ENCODE results near the gene PERCC1. TPM values are rescaled to one million over a fixed set of nuclear protein-coding genes. Genes with fewer than 3 reads are reported as not detected.

The PERCC1 gene
- total RNA-seq, result not detected in 2 replicates

DNA sequence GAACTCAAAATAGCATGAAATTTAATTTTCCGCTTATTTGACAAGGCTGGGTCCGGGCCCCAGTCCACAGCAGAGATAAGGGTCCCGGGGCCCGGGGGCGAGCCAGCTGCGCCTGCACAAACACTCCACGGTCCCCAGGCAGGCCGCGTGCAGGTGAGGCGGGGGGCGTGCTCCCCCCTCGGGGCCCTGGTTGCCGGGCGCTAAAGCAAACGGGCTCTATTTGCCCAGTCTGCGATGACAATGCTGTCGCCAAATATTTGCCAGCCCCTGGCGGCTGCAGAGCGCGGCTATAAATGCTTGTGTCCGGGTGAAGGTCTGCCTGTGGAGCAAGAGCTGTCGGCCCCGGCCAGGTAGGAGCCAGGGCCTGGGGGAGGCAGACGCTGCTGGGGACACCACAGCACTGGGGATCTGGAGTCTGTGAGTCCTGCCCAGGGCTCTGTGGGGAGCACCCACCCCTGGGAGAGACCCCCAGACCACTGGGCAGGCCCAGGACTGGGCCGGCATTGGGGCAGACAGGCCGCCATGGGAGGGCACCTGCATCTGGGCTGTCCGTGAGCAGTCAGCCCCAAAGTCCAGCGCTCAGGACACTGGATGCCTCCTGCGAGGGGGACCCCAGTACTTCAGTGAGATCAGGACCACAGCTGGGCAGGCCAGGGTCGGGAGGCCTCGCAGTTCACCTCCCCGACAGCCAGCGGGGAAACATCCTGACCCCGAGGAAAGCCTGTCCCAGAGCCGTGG lies at the start of gene PERCC1:
Gene PERCC1 (plus strand): TSS at position 320 of the 738 bp plus-strand sequence. CDS start 1,516 bp downstream, outside the sequence.
- Mint-ChIP-seq H3K36me3 (ENCODE audit: low read depth) (no peaks in the 10 kb centered on the region), H3K27ac (no peak within 1 kb of the TSS), H3K9me3 (no peaks in the 10 kb centered on the region), H3K4me3 (no peak within 1 kb of the TSS), H3K4me1 (no peaks in the 10 kb centered on the region), H3K27me3 (no peaks in the 10 kb centered on the region)
- no peak for DNase-seq
- intact Hi-C loops (cut with micrococcal nuclease), result no loop called here

DNA sequence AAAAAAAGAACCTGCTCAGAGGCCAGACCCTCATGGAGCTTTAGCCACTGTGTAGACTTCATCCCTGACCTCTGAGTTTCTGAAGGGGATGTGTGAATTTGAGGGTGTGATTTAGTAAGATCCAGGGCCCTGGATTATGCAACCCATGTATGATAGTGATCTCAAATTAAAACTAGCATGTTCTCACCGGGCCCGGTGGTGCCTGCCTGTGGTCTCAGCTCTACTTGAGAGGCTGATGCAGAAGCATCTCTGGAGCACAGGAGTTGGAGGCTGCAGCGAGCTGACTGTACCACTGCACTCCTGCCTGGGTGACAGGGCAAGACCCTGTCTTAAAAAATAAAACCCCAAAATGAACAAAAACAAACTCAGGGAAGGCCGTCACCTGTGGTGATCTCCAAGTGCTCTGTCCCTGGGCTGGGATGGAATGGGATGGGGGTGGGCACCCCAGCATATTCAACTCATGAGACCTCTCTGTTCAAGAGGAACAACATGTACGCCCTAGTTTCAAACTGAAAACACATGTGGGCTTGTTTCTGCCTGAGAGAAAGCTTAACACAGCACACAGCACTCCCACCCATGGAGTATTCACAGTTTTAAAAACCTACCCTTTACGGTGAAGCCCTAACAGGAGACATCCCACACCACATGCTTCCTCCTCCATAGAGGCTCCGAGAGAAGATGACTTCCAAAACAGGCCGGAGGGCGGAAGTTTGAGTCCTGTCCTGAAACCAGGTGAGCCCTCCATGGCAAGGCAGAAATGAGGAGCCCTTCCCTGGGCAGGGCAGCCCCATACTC lies 49.1 kb upstream of the PERCC1 start:
- peaks cover 13% of the 10 kb centered on the region for H3K4me1 Mint-ChIP-seq
- no peak for DNase-seq
- no peaks in the 10 kb centered on the region for H3K9me3 Mint-ChIP-seq
- no peak overlapping the region for H3K4me3 Mint-ChIP-seq
- H3K36me3 Mint-ChIP-seq (ENCODE audit: low read depth), result peaks cover 9% of the 10 kb centered on the region
- no peak overlapping the region for H3K27ac Mint-ChIP-seq
- H3K27me3 Mint-ChIP-seq, result no peaks in the 10 kb centered on the region
- intact Hi-C loops (cut with micrococcal nuclease), result no loop called here

DNA sequence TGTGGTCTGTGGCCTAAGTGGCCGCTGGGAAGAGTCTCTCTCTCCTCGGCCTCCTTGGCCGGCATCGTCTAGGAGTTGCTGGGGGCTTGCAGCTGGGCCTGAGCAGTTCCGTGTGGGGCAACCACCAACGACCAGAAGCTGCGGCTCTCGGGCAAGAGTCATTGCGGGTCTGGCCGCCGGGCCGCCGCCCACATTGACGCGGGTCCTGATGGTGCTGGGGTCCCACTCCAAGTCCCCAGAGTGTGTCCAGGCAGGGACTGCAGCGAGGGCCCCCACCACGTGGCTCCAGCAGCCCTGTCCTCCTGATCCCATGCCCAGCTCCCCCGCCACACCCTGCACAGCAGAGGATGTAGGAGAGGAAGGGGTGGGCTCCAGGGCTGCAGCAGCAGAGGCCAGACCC lies 47.3 kb upstream of the PERCC1 start:
- no peak overlapping the region for H3K4me3 Mint-ChIP-seq
- H3K4me1 Mint-ChIP-seq, result peaks cover 7% of the 10 kb centered on the region
- no peaks in the 10 kb centered on the region for H3K27me3 Mint-ChIP-seq
- peaks cover 9% of the 10 kb centered on the region for H3K36me3 Mint-ChIP-seq (ENCODE audit: low read depth)
- no peak overlapping the region for H3K27ac Mint-ChIP-seq
- H3K9me3 Mint-ChIP-seq, result no peaks in the 10 kb centered on the region
- intact Hi-C loops (cut with micrococcal nuclease), result no loop called here
- no peak for DNase-seq

DNA sequence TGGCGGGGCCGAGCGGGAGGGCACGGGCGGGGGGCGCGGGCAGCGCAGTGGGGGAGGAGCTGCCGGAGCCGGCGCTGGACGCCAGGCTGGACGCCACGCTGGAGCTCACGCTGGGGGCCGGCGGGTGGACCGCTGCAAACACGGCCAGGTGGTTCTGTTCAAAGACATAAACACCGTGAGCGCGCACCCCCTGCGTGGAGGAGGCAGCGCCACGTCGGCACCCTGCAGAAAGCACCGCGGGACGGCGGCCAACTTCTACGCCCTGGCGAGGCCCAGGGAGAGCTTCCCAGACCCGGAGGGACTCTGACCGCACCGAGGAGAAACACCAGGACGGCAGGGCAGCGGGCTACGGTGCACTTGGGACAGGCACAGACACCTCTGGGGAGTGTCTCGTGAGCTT lies 45.6 kb upstream of the PERCC1 start:
- H3K36me3 Mint-ChIP-seq (ENCODE audit: low read depth), result peaks cover 7% of the 10 kb centered on the region
- no peak overlapping the region for H3K4me3 Mint-ChIP-seq
- no peaks in the 10 kb centered on the region for H3K9me3 Mint-ChIP-seq
- intact Hi-C loops (cut with micrococcal nuclease), result no loop called here
- no peak overlapping the region for H3K27ac Mint-ChIP-seq
- no peaks in the 10 kb centered on the region for H3K27me3 Mint-ChIP-seq
- DNase-seq, result no peak
- H3K4me1 Mint-ChIP-seq, result no peaks in the 10 kb centered on the region

DNA sequence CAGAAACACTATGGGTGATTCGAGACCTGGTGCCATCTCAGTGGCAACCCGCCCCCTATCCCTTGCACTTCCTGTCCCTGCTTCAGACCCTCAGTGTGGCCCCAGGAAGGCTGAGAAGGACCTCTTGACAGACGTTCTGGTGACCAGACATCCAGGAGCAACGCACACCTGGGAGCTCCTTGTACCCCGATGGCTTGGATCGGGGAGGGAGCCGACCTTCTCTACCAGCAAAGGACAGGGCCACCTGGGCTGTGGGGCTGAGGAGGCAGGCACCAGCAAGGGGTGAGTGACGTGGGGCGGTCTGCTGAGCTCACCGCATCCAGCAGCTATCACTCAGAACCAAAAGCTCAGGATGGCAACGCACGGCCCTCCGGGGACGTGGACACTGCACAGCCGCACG lies 43.5 kb upstream of the PERCC1 start:
- Mint-ChIP-seq H3K27ac (no peak overlapping the region), H3K4me3 (no peak overlapping the region), H3K9me3 (no peaks in the 10 kb centered on the region), H3K27me3 (no peaks in the 10 kb centered on the region), H3K4me1 (no peaks in the 10 kb centered on the region), H3K36me3 (ENCODE audit: low read depth) (peaks cover 10% of the 10 kb centered on the region)
- intact Hi-C loops (cut with micrococcal nuclease), result no loop called here
- no peak for DNase-seq

DNA sequence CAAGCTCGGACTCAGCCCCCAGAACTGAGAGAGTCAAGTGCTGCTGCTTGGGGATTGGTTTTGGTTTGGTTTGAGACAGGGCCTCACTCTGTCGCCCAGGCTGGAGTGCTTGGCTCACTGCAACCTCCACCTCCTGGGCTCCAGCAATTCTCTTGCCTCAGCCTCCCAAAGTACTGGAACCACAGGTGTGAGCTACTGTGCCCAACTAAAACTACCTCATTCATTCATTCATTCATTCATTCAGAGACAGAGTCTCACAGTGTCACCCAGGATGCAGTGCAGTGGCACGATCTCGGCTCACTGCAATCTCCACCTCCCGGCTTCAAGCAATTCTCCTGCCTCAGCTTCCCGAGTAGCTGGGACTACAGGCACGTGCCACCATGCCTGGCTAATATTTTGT lies 41.1 kb upstream of the PERCC1 start:
- no peaks in the 10 kb centered on the region for H3K4me1 Mint-ChIP-seq
- no peak overlapping the region for H3K27ac Mint-ChIP-seq

DNA sequence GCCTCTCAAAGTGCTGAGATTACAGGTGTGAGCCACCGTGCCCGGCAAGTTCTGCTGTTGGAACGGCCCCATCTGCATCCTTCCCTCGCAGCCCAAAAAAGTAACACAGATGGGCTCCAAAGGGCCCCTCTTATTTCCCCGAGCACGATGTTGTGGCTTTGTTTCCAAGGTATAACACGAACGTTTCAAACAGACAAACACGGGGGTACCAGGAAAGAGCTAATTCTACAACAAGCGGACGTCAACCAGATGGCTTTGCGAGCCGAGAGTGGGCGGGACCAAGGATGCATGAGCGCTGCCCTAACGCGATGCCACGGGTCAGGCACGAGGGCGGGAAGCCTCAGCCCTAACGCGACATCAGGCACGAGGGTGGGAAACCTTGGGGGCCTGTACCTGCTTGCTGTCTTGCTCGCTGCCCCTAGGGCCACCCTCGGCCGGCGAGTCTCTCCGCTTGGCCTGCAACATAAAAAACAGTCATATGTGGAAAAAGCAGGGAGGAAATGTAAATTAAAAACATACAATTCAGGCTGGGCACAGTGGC lies 40.6 kb upstream of the PERCC1 start:
- DNase-seq, result no peak
- Mint-ChIP-seq H3K27me3 (no peaks in the 10 kb centered on the region), H3K36me3 (ENCODE audit: low read depth) (peaks cover 8% of the 10 kb centered on the region), H3K4me1 (no peaks in the 10 kb centered on the region), H3K4me3 (no peak overlapping the region), H3K27ac (no peak overlapping the region), H3K9me3 (no peaks in the 10 kb centered on the region)
- intact Hi-C loops (cut with micrococcal nuclease), result no loop called here

More for the DNA sequence above, 41.1 kb upstream of the PERCC1 start:
- peaks cover 11% of the 10 kb centered on the region for H3K36me3 Mint-ChIP-seq (ENCODE audit: low read depth)
- H3K27me3 Mint-ChIP-seq, result no peaks in the 10 kb centered on the region
- no peaks in the 10 kb centered on the region for H3K9me3 Mint-ChIP-seq
- no peak overlapping the region for H3K4me3 Mint-ChIP-seq
- intact Hi-C loops (cut with micrococcal nuclease), result no loop called here
- DNase-seq, result no peak

DNA sequence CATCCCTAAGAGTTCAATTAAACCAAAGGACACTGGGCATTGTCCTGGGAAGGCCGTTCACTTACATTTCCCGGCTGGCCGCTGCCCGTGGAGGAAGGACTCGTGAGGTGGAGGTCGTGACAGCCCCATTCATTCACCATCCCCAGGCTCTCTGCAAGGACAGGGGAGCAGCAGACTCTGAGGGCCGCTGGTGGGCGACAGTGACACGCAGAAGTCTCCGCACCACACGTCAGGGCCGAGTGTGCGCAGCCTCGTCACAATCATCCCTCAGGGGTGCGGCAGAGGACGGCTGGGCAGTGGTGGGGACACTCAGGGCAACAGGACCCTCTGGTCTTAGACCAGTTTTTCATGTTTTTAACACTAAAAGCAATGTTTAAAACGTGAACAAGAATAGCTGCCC lies 38.1 kb upstream of the PERCC1 start:
- intact Hi-C loops (cut with micrococcal nuclease), result no loop called here
- Mint-ChIP-seq H3K9me3 (no peaks in the 10 kb centered on the region), H3K36me3 (ENCODE audit: low read depth) (peaks cover 10% of the 10 kb centered on the region), H3K27me3 (no peaks in the 10 kb centered on the region), H3K27ac (no peak overlapping the region), H3K4me3 (no peak overlapping the region), H3K4me1 (no peaks in the 10 kb centered on the region)
- no peak for DNase-seq

DNA sequence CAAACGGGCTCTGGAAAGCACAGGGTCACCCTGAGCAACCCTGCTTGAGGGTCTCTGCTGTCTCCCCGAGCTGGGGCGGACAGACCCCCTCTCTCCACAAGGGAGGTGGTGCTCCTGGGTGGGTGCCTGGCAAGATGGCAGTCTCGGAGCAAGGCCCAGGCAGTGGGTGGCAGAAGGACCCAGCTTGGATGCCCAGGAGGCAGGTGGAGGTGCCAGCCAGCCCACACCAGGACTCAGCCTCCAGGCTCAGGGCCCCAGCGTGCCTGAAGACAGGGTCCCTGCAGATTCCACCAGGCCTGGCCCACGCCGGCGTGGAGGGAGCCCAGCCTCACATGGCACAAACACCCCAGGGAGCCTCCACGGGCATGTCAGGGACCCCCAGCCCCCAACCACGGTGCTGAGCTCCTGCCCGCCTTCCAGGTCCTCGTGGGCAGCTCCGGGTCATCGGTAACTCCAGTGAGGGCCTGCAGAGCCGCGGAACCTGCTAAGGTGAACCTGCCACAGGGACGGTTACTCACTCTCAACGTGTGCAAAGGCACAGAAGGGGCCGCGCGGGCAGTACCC lies 37.2 kb upstream of the PERCC1 start:
- H3K36me3 Mint-ChIP-seq (ENCODE audit: low read depth), result peaks cover 15% of the 10 kb centered on the region
- intact Hi-C loops (cut with micrococcal nuclease), result no loop called here
- H3K27me3 Mint-ChIP-seq, result no peaks in the 10 kb centered on the region
- no peaks in the 10 kb centered on the region for H3K4me1 Mint-ChIP-seq
- no peak overlapping the region for H3K27ac Mint-ChIP-seq
- no peak for DNase-seq
- H3K4me3 Mint-ChIP-seq, result no peak overlapping the region
- H3K9me3 Mint-ChIP-seq, result no peaks in the 10 kb centered on the region

DNA sequence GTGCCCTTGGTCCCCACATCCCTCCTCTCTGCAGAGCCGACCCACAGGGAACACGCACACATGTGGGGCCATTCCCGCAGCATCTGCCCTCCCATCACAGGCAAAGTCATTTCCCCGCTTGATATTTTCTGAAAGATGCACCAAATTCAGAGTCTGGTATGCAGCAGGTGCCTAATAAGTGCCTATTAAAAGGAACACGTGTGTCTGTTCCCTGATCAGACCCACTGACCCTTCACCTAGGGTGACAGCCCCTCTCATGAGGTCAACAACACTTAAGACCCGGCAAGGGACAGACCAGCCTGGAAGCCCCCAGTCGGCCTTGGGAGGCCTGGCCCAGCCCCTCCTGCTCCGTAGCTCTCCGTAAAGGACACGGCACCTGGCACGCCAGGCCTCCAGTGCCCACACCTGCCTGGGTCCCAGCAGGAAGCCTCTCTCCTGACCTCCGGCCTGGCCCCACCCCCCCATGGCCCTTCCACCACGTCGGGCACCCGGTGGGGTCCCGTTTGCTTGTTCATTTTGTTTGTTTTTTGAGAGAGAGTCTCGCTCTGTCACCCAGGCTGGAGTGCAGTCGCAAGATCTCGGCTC lies 36.4 kb upstream of the PERCC1 start:
- Mint-ChIP-seq H3K9me3 (no peaks in the 10 kb centered on the region), H3K4me1 (no peaks in the 10 kb centered on the region), H3K27me3 (no peaks in the 10 kb centered on the region), H3K27ac (no peak overlapping the region), H3K4me3 (no peak overlapping the region), H3K36me3 (ENCODE audit: low read depth) (peaks cover 17% of the 10 kb centered on the region)
- no peak for DNase-seq
- intact Hi-C loops (cut with micrococcal nuclease), result no loop called here

DNA sequence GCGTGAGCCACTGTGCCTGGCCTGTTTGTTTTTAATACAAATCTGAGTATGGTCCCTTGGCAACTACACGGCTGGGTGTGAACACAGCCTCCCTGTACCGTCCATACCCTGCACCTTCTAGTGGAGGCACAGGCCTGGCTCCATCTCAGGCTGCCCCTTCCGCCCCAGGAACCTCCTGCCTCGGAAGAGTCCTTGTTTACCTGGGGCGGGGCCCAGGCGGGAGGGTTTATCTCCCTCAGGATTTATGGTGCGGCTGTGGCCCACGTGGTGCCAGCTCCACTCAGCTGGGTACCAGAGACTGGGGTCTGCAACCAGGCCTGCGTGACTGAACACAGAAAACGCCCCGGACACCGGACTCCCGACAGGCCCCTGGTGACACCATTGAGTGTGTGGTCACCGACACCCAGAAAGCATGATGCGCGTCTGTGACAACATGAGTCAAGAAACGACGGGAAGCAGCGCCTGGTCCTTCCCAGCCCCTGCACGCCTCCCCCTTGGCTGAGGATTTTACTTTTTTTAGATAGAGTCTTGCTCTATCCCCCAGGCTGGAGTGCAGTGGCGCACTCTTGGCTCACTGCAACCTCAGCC lies 35.3 kb upstream of the PERCC1 start:
- Mint-ChIP-seq H3K4me3 (no peak overlapping the region), H3K27ac (no peak overlapping the region), H3K9me3 (no peaks in the 10 kb centered on the region), H3K4me1 (no peaks in the 10 kb centered on the region), H3K27me3 (no peaks in the 10 kb centered on the region), H3K36me3 (ENCODE audit: low read depth) (peaks cover 24% of the 10 kb centered on the region)
- intact Hi-C loops (cut with micrococcal nuclease), result no loop called here
- no peak for DNase-seq

DNA sequence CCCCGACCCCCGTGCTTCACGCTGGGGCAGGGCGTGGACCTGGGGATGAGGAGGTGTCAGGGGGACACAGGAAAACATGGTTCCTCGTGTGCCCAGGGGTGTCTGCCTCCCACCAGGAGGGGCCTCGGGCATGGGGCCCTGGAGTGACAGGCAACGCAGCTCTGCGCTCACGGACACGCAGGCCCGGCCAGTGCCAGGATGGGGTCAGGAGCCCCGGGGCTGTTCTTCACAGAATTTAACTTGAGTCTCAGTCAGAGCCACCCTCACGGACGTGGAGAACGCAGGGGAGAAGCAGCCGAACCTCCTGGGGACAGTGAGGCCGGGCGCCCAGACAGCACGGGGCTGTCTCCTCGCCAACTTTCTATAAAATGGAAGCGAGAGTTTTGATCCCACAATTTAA lies 33.1 kb upstream of the PERCC1 start:
- H3K27ac Mint-ChIP-seq, result no peak overlapping the region
- H3K36me3 Mint-ChIP-seq (ENCODE audit: low read depth), result peaks cover 29% of the 10 kb centered on the region
- intact Hi-C loops (cut with micrococcal nuclease), result no loop called here
- no peaks in the 10 kb centered on the region for H3K27me3 Mint-ChIP-seq
- no peaks in the 10 kb centered on the region for H3K9me3 Mint-ChIP-seq
- DNase-seq, result no peak
- no peak overlapping the region for H3K4me3 Mint-ChIP-seq
- no peaks in the 10 kb centered on the region for H3K4me1 Mint-ChIP-seq

DNA sequence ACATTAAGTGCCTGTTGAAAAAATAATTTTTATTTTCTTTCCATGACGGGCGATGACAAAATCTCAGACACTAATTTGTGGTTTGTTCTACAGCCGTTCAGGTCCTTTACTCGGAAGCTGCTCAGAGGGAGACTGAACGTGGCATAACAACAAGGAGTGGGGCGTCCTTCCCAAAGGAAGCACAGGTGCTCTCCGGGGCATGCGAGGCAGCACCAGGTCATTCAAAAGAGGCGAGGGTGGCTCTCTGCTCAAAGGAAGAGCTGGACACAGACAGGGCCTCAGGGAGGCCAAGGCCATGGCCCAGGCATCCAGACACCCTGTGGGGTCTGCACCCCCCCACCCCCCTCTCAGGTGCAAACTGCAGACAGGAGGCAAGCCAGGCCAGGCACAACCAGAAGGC lies 32.5 kb upstream of the PERCC1 start:
- Mint-ChIP-seq H3K27ac (no peak overlapping the region), H3K4me3 (no peak overlapping the region), H3K4me1 (no peaks in the 10 kb centered on the region), H3K9me3 (no peaks in the 10 kb centered on the region), H3K36me3 (ENCODE audit: low read depth) (peaks cover 29% of the 10 kb centered on the region), H3K27me3 (no peaks in the 10 kb centered on the region)
- intact Hi-C loops (cut with micrococcal nuclease), result no loop called here
- no peak for DNase-seq
